Endothelial cell of umbilical vein (primary cell): ENCODE measurements around the gene KLK5. TPM values are rescaled to one million over a fixed set of nuclear protein-coding genes. Genes with fewer than 3 reads are reported as not detected.

Experiments
- BruUV-seq: library from RNA; stranded (reverse); fragments of 400-500 nt; replicated peaks from 2 replicates; lab custom pipeline; 2021; lab: Mats Ljungman, UMichigan
- CTCF ChIA-PET: fragments of 300-600, 350-600 bp; sonication (Branson Sonifier 250); formaldehyde crosslinking; loops from one replicate; lab custom pipeline; 2021; ENCODE audit warnings: antibody characterized with exemption, inconsistent platforms; lab: Charles Lee
- POLR2A ChIA-PET: fragments of 300-600, 350-600 bp; sonication (Branson Sonifier 250); formaldehyde crosslinking; loops from one replicate; lab custom pipeline; 2021; ENCODE audit warnings: antibody characterized with exemption, inconsistent platforms; lab: Charles Lee
- DNase-seq: peaks from one replicate; pipeline ENCODE4 v3.0.0-alpha.2; 2011; ENCODE audit warnings: low read depth, low spot score
- FAIRE-seq: peaks from 2 replicates; lab custom pipeline; 2011; peaks lifted over from hg19 to GRCh38; lab: Jason Lieb, UNC
- H2AFZ ChIP-seq: 2 replicates; pipeline ENCODE4 v1.6.0; 2012; ENCODE audit warnings: low read depth, low read length, control low read depth, inconsistent platforms
- H3K27ac ChIP-seq: 2 replicates; pipeline ENCODE4 v1.5.1; 2011; ENCODE audit warnings: low read depth, mild to moderate bottlenecking, control low read depth, low read length, moderate library complexity; ENCODE audit not compliant: insufficient read depth
- H3K27me3 ChIP-seq, 2 experiments: 2 replicates each; pipeline versions ENCODE4 v1.6.0 to v1.6.1; 2011; ENCODE audit warnings: low read length in 2 of 2, mixed read lengths in 1 of 2; ENCODE audit not compliant: control insufficient read depth in 2 of 2, insufficient read depth in 2 of 2
- H3K36me3 ChIP-seq, 2 experiments: 2 replicates in 1 of 2; 3 replicates in 1 of 2; pipeline ENCODE4 v1.5.1; 2011; ENCODE audit warnings: low read length in 2 of 2, mild to moderate bottlenecking in 1 of 2, moderate library complexity in 1 of 2; ENCODE audit not compliant: control insufficient read depth in 2 of 2, insufficient read depth in 2 of 2; ENCODE audit errors: extremely low read depth in 1 of 2
- H3K4me1 ChIP-seq: 3 replicates; pipeline ENCODE4 v1.5.1; 2011; ENCODE audit warnings: mild to moderate bottlenecking, low read length; ENCODE audit not compliant: control insufficient read depth, insufficient read depth; ENCODE audit errors: extremely low read depth
- H3K4me2 ChIP-seq: 2 replicates; pipeline ENCODE4 v1.6.1; 2011; ENCODE audit warnings: low read length, control low read depth, mixed read lengths; ENCODE audit not compliant: insufficient read depth
- H3K4me3 ChIP-seq, 3 experiments: fragments of 200-600 bp in 1 of 3; sonication (generic), shearing (Covaris generic) in 1 of 3; replicated peaks in 1 of 3; 2 replicates each; pipeline ENCODE4 v1.5.1; 2011 to 2016; ENCODE audit warnings: control low read depth in 3 of 3, low read length in 3 of 3, mild to moderate bottlenecking in 2 of 3, inconsistent platforms in 1 of 3, low read depth in 1 of 3, moderate library complexity in 1 of 3; ENCODE audit not compliant: insufficient read depth in 1 of 3
- H3K79me2 ChIP-seq: 2 replicates; pipeline ENCODE4 v1.6.0; 2012; ENCODE audit warnings: low read length, inconsistent platforms; ENCODE audit not compliant: control insufficient read depth, insufficient read depth
- H3K9ac ChIP-seq: replicated peaks from 2 replicates; pipeline ENCODE3; 2011; ENCODE audit warnings: low read length, control low read depth; ENCODE audit not compliant: insufficient read depth; ENCODE audit errors: extremely low read depth
- H3K9me1 ChIP-seq: replicated peaks from 3 replicates; pipeline ENCODE4 v1.6.0; 2011; ENCODE audit warnings: mild to moderate bottlenecking, low read length; ENCODE audit not compliant: control insufficient read depth, insufficient read depth; ENCODE audit errors: extremely low read depth
- H3K9me3 ChIP-seq: replicated peaks from 2 replicates; pipeline ENCODE4 v1.5.1; 2012; ENCODE audit warnings: low read length, inconsistent platforms; ENCODE audit not compliant: control insufficient read depth, insufficient read depth
- H4K20me1 ChIP-seq: replicated peaks from 2 replicates; pipeline ENCODE3; 2011; ENCODE audit warnings: mild to moderate bottlenecking, low read length; ENCODE audit not compliant: control insufficient read depth, insufficient read depth; ENCODE audit errors: extremely low read depth
- EZH2 ChIP-seq: IDR thresholded peaks from 2 replicates; pipeline ENCODE4 v1.6.1; 2012; ENCODE audit warnings: borderline replicate concordance, low read depth, mild to moderate bottlenecking, moderate library complexity, low read length, inconsistent platforms; ENCODE audit not compliant: severe bottlenecking
- FOS ChIP-seq: IDR thresholded peaks from 2 replicates; pipeline ENCODE4 v1.6.1; 2011; ENCODE audit warnings: mild to moderate bottlenecking, low read length, moderate library complexity, borderline replicate concordance; ENCODE audit not compliant: insufficient read depth
- GATA2 ChIP-seq: IDR thresholded peaks from 2 replicates; pipeline ENCODE4 v1.7.0; 2011; ENCODE audit warnings: low read depth, mild to moderate bottlenecking, moderate library complexity, mixed read lengths, low read length; ENCODE audit not compliant: insufficient read length, insufficient read depth
- JUN ChIP-seq: IDR thresholded peaks from 2 replicates; pipeline ENCODE4 v1.6.1; 2011; ENCODE audit warnings: borderline replicate concordance, low read depth; ENCODE audit not compliant: insufficient read length, insufficient read depth
- MYC ChIP-seq: IDR thresholded peaks from one replicate; pipeline ENCODE4 v1.6.1; 2011; ENCODE audit warnings: mild to moderate bottlenecking, low read depth, low read length
- POLR2A ChIP-seq: IDR thresholded peaks from 2 replicates; pipeline ENCODE4 v1.6.1; 2012; ENCODE audit warnings: low read depth, mild to moderate bottlenecking, control low read depth, low read length
- POLR2AphosphoS5 ChIP-seq: IDR thresholded peaks from 2 replicates; pipeline ENCODE4 v1.6.1; 2012; ENCODE audit warnings: low read depth, mild to moderate bottlenecking, control low read depth, low read length, moderate library complexity; ENCODE audit not compliant: insufficient read depth
- dilution Hi-C: fragments of 300-500 bp; cut with MboI; formaldehyde crosslinking; loops from one replicate; pipeline ENCODE4 v1.15.0; 2019; ENCODE audit warnings: low sequenced_read_pairs; ENCODE audit not compliant: extremely low pct_ligation_motif_present
- intact Hi-C: fragments of 100-400 bp; cut with micrococcal nuclease; formaldehyde crosslinking; loops from one replicate; pipeline ENCODE4 v1.10.0; 2022
- polyA plus RNA-seq, 4 experiments: library from polyadenylated mRNA; depleted of rRNA in 3 of 4; stranded (reverse) in 3 of 4; unstranded in 1 of 4; fragments of >200 nt; gene quantifications; 2 replicates each; pipeline versions ENCODE4 v1.2.1 to v1.2.3, GENCODE V29; 2011 to 2012; ENCODE audit warnings: missing spikeins in 1 of 4
- total RNA-seq: library from RNA; stranded (reverse); gene quantifications from 2 replicates; pipeline ENCODE4 v1.2.3, GENCODE V29; 2021
- TF ChIP-seq, protein P1 (sequence below), 2 donors: IDR thresholded peaks; 1 replicate in 1 of 2; 2 replicates in 1 of 2; pipeline ENCODE4 v1.5.1; 2011; ENCODE audit warnings: low read length in 2 of 2, mild to moderate bottlenecking in 2 of 2, moderate library complexity in 2 of 2, control low read depth in 1 of 2, inconsistent platforms in 1 of 2, low read depth in 1 of 2; ENCODE audit not compliant: insufficient read depth in 1 of 2; ENCODE audit errors: extremely low read depth in 1 of 2
- TF ChIP-seq, protein P2 (sequence below): IDR thresholded peaks from 2 replicates; pipeline ENCODE4 v1.6.1; 2011; ENCODE audit not compliant: insufficient read depth, insufficient read length

KLK5 gene
- total and polyA plus RNA-seq, 2 donors (not counting 3 experiments of a cell fraction or from before 2014, with no cell fraction given), result not detected

DNA sequence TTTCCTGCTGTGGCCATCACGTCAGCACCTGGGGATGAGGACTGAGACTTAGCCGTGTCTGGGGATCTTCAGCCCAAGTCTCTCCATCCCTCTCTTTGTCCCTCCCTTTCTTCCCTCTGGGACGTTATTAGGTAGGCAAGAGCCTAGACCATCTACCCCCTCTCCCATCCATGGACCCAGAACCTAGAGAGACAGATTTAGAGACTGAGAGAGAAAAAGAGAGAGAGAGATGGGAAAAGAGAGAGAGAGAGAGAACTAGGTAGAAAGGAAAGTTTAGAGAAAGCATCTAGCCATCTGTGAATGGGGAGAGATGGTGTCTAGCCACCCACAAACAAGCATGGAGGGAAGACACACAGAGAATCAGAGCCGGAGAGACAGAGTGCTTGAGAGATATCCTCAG is 42.1 kb downstream of the KLK5 start:
- peaks cover 18 to 24% of the 10 kb centered on the region in 2 experiments for H3K27me3 ChIP-seq
- H3K36me3 ChIP-seq, result no peaks in the 10 kb centered on the region
- no peaks in the 10 kb centered on the region for H3K4me1 ChIP-seq
- ChIA-PET CTCF (interaction anchor here (0.8 kb wide), 1 partner anchor 10 kb away, joined by 4 read pairs; no protein-coding TSS in a partner anchor), POLR2A (no interaction called here)
- H2AFZ ChIP-seq, result no peak overlapping the region
- H3K27ac ChIP-seq, result no peak overlapping the region
- H3K4me2 ChIP-seq, result no peak overlapping the region
- H3K79me2 ChIP-seq, result no peaks in the 10 kb centered on the region
- no peak for DNase-seq
- intact Hi-C loops, result loop anchor here (10.0 kb wide), 1 partner anchor 1184 kb away; the partner anchor contains the start of gene ZNF841
- no peaks in the 10 kb centered on the region for H3K9me3 ChIP-seq
- TF ChIP-seq POLR2A (no peak), POLR2AphosphoS5 (no peak), FOS (no peak), EZH2 (no peak), GATA2 (no peak), MYC (no peak), JUN (no peak)
- TF ChIP-seq, protein P1, sequence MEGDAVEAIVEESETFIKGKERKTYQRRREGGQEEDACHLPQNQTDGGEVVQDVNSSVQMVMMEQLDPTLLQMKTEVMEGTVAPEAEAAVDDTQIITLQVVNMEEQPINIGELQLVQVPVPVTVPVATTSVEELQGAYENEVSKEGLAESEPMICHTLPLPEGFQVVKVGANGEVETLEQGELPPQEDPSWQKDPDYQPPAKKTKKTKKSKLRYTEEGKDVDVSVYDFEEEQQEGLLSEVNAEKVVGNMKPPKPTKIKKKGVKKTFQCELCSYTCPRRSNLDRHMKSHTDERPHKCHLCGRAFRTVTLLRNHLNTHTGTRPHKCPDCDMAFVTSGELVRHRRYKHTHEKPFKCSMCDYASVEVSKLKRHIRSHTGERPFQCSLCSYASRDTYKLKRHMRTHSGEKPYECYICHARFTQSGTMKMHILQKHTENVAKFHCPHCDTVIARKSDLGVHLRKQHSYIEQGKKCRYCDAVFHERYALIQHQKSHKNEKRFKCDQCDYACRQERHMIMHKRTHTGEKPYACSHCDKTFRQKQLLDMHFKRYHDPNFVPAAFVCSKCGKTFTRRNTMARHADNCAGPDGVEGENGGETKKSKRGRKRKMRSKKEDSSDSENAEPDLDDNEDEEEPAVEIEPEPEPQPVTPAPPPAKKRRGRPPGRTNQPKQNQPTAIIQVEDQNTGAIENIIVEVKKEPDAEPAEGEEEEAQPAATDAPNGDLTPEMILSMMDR (IDR thresholded peaks at IDR 0.05; ENCODE audit: extremely low read depth in 1 of 2, insufficient read depth in 1 of 2, low read depth in 1 of 2, low read length in 2 of 2), result no peak
- TF ChIP-seq, protein P2, sequence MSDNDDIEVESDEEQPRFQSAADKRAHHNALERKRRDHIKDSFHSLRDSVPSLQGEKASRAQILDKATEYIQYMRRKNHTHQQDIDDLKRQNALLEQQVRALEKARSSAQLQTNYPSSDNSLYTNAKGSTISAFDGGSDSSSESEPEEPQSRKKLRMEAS, result no peak
- BruUV-seq, result no TSS peak
- dilution Hi-C loops, result no loop called here
- no peak overlapping the region for H3K4me3 ChIP-seq
- FAIRE-seq, result no peak
- no peaks in the 10 kb centered on the region for H4K20me1 ChIP-seq
- no peak overlapping the region for H3K9ac ChIP-seq
- no peaks in the 10 kb centered on the region for H3K9me1 ChIP-seq
